ENCODE results near the gene WDR74.
A peak's percentile ranks its signal among the peaks of the same experiment; 100 is the strongest.

WDR74 gene

DNA sequence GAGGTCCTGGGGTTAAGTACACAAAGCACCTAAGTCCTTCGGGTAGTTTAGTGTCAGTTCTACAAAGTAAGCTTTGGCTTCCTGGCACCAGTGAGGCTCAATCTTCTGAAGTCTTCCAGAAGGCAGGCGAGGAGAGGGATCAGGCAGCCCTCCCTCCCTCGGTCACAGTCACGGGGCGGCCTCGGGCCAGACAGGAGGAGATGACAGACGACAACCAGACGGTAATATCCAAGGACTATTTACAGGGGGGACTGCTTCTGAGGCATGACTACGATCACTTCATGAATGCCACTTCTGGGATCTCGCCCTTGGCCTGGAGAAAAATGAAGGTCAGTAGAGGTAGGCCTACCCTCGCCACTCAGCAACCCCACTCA is 47.2 kb downstream of the WDR74 start:
- DNase-seq (ENCODE audit: low read depth): no peak

- DNase-seq (ENCODE audit: low read depth): peak; percentile 86
Measured at GRCh38 chr11:62791501-62792201, 47.7 kb downstream of the WDR74 start, which contains the start of gene TMEM223. TMEM223 (minus strand) TSS chr11:62792006; CDS start chr11:62791994, 12 bp downstream.

DNA sequence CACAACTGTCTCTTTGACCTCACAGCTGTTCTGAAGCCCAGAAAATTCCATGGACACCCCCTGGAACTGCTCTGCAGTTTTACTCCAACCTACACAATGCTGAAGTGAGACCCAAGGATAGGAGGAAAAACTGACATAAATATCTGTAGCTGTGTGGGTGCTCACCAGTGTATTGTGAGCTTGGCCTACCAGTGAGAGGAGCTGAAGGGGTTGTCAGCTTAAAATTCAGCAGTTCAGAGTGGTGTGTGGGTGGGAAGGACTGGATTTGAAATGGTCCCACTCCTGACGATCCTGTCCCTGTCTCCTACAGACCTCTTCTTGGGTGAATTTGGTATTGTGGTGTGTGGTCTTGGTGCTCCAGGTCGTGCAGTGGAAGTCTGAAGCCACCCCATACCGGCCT is 49.8 kb downstream of the WDR74 start:
- no peak for DNase-seq (ENCODE audit: low read depth)

DNA sequence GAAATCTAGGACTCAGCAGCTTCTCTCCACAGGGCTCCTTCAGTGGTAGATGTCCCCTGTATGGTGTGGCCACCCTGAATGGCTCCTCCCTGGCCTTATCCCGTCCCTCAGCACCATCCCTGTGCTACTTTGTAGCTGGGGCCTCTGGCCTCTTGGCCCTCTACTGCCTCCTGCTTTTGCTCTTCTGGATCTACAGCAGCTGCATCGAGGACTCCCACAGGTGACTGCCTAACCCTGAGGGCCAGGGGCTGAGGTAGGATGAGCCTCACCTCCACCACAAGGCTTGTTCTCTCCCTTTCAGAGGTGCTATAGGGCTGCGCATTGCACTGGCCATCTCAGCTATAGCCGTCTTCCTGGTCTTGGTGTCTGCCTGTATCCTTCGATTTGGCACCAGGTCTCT is 50.4 kb downstream of the WDR74 start:
- no peak for DNase-seq (ENCODE audit: low read depth)

DNA sequence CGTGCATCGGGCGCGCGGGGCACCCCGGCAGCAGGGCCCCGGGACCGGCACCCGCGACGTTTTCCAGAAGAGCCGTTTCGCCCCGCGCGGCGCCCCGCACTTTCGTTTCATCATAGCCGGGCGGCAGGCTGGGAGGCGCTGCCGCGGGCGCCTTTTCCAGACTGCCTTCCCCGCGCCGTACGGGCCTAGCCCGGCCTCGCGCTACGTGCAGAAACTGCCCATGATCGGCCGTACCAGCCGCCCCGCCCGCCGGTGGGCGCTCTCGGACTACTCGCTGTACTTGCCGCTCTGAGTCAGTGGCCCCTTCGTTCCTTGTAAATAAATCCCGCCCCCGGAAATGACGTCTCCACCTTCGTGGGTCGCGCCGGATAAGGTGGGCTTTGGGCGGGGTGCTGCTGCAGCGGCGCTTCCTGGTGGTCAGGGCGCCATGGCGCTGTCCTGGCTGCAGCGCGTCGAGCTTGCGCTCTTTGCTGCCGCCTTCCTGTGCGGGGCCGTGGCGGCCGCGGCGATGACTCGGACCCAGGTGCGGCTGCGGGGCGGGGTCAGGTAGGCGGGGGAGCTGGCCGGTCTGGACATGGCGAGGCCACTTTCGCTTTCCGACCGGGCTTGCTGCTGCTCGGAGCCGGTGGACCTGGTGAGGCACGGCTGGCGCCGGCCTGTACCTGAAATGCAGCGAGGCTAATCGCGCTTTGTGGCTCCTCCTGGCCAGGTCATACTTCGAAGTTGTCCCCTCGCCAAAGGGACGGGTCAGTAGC is 52.2 kb downstream of the WDR74 start, which contains the start of gene TMEM179B:
Gene TMEM179B (plus strand): TSS at position 398 of the 755 bp plus-strand sequence. CDS start 30 bp downstream, at position 428.
- peak; percentile 98 for DNase-seq (ENCODE audit: low read depth)

GRCh38 chr11:62786318-62787004 is 52.9 kb downstream of the WDR74 start:
- peak; percentile 79 for DNase-seq (ENCODE audit: low read depth)
